CD1c-positive myeloid dendritic cell (primary cell): Measurements from ENCODE around the gene ABCC3.
A peak's percentile ranks its signal among the peaks of the same experiment; 100 is the strongest.
"Not testable (repeated sequence)": the region's sequence is repeated elsewhere in the genome, so short reads cannot be mapped to it uniquely, and the experiment has no call there.

ENCODE experiments used
- DNase-seq: peaks from one replicate; pipeline ENCODE4 v3.0.0-alpha.2; 2016; ENCODE audit errors: extremely low spot score

The ABCC3 gene

GRCh38 chr17:50664788-50665458 lies 30.2 kb downstream of the ABCC3 start:
- DNase-seq, result no peak

GRCh38 chr17:50665838-50666237 lies 31.2 kb downstream of the ABCC3 start:
- no peak for DNase-seq

GRCh38 chr17:50666316-50666715 lies 31.6 kb downstream of the ABCC3 start:
- DNase-seq, result no peak

GRCh38 chr17:50667259-50668024 lies 32.8 kb downstream of the ABCC3 start:
- no peak for DNase-seq

- no peak for DNase-seq
Measured at GRCh38 chr17:50668025-50668837, 33.5 kb downstream of the ABCC3 start.

GRCh38 chr17:50668838-50669581 lies 34.3 kb downstream of the ABCC3 start:
- no peak for DNase-seq

- DNase-seq, result no peak
Measured at GRCh38 chr17:50672071-50672470, 37.4 kb downstream of the ABCC3 start.

- no peak for DNase-seq
Measured at GRCh38 chr17:50672831-50673551, 38.3 kb downstream of the ABCC3 start.

GRCh38 chr17:50675190-50675589 lies 40.5 kb downstream of the ABCC3 start:
- DNase-seq, result no peak

GRCh38 chr17:50675627-50676026 lies 40.9 kb downstream of the ABCC3 start:
- DNase-seq, result no peak

- no peak for DNase-seq
Measured at GRCh38 chr17:50676065-50676975, 41.6 kb downstream of the ABCC3 start.

GRCh38 chr17:50677851-50678375 lies 43.2 kb downstream of the ABCC3 start:
- DNase-seq, result no peak

- no peak for DNase-seq
Measured at GRCh38 chr17:50679008-50679544, 44.4 kb downstream of the ABCC3 start.

GRCh38 chr17:50680126-50680525 lies 45.4 kb downstream of the ABCC3 start:
- DNase-seq, result no peak

GRCh38 chr17:50680543-50681262 lies 46.0 kb downstream of the ABCC3 start:
- not testable (repeated sequence) for DNase-seq

GRCh38 chr17:50681263-50682200 lies 46.9 kb downstream of the ABCC3 start:
- DNase-seq, result peak; percentile 32

- no peak for DNase-seq
Measured at GRCh38 chr17:50682441-50682840, 47.8 kb downstream of the ABCC3 start.

- no peak for DNase-seq
Measured at GRCh38 chr17:50682938-50683337, 48.3 kb downstream of the ABCC3 start.
